Body of pancreas (tissue), 4 donors: ENCODE measurements around the gene GPR107.

ENCODE experiments used
- CTCF ChIP-seq, 7 experiments: fragments of 450-650 bp in 4 of 7; fragments of 200-600 bp in 3 of 7; sonication (generic) in 3 of 7; IDR thresholded peaks; one replicate each; pipeline ENCODE4 v1.5.1; 2016 to 2019; ENCODE audit warnings: antibody characterized with exemption in 7 of 7
- POLR2A ChIP-seq, 3 donors: fragments of 450-650 bp; IDR thresholded peaks; one replicate each; pipeline ENCODE4 v1.6.1; 2016; ENCODE audit warnings: antibody characterized with exemption in 3 of 3, mild to moderate bottlenecking in 2 of 3

GRCh38 chr9:130173666-130173983, 119.9 kb downstream of the GPR107 start:
- TF ChIP-seq CTCF (IDR thresholded peaks at IDR 0.05), result no peak
- TF ChIP-seq POLR2A (IDR thresholded peaks at IDR 0.05), result no peak
